WERI-Rb-1 (cell line): ENCODE data around the gene AP4M1.

Source experiments
- DNase-seq: peaks from one replicate; pipeline ENCODE4 v3.0.0-alpha.2; 2020
- H3K27ac ChIP-seq: fragments of 250-450 bp; sonication (Bioruptor Pico); 2 replicates; pipeline ENCODE4 v1.5.1; 2020; ENCODE audit warnings: mild to moderate bottlenecking, moderate library complexity
- H3K27me3 ChIP-seq: fragments of 250-450 bp; sonication (Bioruptor Pico); 2 replicates; pipeline ENCODE4 v1.5.1; 2021; ENCODE audit warnings: mild to moderate bottlenecking, low read depth, moderate library complexity; ENCODE audit not compliant: insufficient read depth, severe bottlenecking
- H3K36me3 ChIP-seq: fragments of 250-450 bp; sonication (Bioruptor Pico); 2 replicates; pipeline ENCODE4 v1.5.1; 2020; ENCODE audit warnings: mild to moderate bottlenecking, moderate library complexity
- H3K4me3 ChIP-seq: 2 replicates; pipeline ENCODE4 v1.5.1; 2011; ENCODE audit warnings: low read depth, mild to moderate bottlenecking, control low read depth, low read length
- H3K9me3 ChIP-seq: fragments of 250-450 bp; sonication (Bioruptor Pico); 2 replicates; pipeline ENCODE4 v1.5.1; 2021; ENCODE audit warnings: mild to moderate bottlenecking, moderate library complexity; ENCODE audit not compliant: severe bottlenecking
- TF ChIP-seq, protein P1 (sequence below): IDR thresholded peaks from 2 replicates; pipeline ENCODE4 v1.5.1; 2011; ENCODE audit warnings: low read depth, mild to moderate bottlenecking, control low read depth, inconsistent platforms, low read length

AP4M1 gene

DNA sequence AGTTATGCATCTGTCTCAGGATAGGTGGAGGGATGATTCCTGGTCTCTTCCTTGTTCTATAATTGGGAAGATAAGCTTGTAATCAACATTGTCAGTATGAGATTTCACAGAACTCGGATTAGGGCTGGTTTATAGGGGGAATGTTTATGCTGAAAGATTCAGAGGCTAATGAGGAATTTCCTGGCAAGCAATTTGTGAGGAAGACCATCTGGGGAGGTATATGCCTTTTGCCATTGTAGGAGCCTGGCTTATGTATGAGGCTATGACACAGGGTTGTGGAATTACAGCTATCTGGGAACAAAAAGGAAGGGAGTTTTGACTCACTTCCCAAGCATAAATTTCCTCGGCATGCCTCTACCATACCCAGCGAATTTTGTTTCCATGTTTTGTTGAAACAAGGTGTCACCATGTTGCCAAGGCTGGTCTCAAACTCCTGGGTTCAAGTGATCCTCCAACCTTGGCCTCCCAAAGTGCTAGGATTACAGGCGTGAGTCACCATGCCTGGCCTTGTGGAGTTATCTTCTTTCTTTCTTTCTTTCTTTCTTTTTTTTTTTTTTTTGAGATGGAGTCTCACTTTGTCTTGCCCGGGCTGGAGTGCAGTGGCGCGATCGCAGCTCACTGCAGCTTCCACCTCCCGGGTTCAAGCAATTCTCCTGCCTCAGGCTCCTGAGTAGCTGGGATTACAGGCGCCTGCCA, 14.2 kb upstream of the AP4M1 start:
- TF ChIP-seq, protein P1, sequence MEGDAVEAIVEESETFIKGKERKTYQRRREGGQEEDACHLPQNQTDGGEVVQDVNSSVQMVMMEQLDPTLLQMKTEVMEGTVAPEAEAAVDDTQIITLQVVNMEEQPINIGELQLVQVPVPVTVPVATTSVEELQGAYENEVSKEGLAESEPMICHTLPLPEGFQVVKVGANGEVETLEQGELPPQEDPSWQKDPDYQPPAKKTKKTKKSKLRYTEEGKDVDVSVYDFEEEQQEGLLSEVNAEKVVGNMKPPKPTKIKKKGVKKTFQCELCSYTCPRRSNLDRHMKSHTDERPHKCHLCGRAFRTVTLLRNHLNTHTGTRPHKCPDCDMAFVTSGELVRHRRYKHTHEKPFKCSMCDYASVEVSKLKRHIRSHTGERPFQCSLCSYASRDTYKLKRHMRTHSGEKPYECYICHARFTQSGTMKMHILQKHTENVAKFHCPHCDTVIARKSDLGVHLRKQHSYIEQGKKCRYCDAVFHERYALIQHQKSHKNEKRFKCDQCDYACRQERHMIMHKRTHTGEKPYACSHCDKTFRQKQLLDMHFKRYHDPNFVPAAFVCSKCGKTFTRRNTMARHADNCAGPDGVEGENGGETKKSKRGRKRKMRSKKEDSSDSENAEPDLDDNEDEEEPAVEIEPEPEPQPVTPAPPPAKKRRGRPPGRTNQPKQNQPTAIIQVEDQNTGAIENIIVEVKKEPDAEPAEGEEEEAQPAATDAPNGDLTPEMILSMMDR: no peak
- no peak for DNase-seq
- Histone ChIP-seq H3K4me3 (no peak overlapping the region), H3K27ac (no peak overlapping the region), H3K27me3 (no peaks in the 10 kb centered on the region), H3K9me3 (no peaks in the 10 kb centered on the region), H3K36me3 (peaks cover 32% of the 10 kb centered on the region)

GRCh38 chr7:100088095-100088620, 13.3 kb upstream of the AP4M1 start:
- TF ChIP-seq, protein P1: no peak
- H3K27me3 ChIP-seq: no peaks in the 10 kb centered on the region
- peak overlapping the region; percentile 95 for H3K27ac ChIP-seq
- H3K9me3 ChIP-seq: no peaks in the 10 kb centered on the region
- H3K36me3 ChIP-seq: peaks cover 41% of the 10 kb centered on the region
- DNase-seq: no peak
- peak overlapping the region; percentile 93 for H3K4me3 ChIP-seq

GRCh38 chr7:100088621-100089457, 12.6 kb upstream of the AP4M1 start, which contains the start of gene COPS6:
Gene COPS6 (plus strand): TSS chr7:100088969. CDS start chr7:100088991, 22 bp downstream.
- DNase-seq: peak; percentile 83
- no peaks in the 10 kb centered on the region for H3K27me3 ChIP-seq

DNA sequence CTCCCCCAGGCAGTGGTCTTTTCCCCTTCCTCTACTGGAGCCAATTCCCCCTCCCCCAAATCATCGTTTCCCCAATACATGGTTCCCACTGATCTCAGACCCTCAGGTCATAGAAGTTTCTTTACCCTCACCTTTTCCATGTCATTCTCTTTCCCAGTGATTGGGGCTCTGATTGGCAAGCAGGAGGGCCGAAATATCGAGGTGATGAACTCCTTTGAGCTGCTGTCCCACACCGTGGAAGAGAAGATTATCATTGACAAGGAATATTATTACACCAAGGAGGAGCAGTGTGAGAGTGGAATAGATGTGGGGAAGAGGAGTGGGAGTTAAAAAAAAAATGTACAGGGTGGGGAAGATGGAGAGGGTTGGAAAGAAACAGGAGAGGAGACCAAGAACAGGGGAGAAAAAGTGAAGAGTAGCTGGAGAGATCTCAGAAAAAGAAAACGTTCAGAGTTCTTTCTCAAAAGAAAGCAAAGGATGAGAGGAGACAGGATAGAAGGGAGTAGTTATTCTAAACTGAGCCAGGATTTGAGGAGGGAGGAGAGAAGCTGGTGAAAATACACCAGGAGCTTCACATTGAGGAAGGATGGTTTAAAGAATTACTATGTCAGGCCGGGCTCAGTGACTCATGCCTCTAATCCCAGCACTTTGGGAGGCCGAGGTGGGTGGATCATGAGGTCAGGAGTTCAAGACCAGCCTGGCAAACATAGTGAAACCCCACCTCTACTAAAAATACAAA, 11.8 kb upstream of the AP4M1 start:
- TF ChIP-seq, protein P1: no peak
- H3K27ac ChIP-seq: peak overlapping the region; percentile 95
- no peaks in the 10 kb centered on the region for H3K9me3 ChIP-seq
- no peaks in the 10 kb centered on the region for H3K27me3 ChIP-seq
- H3K36me3 ChIP-seq: peaks cover 56% of the 10 kb centered on the region
- H3K4me3 ChIP-seq: peak overlapping the region; percentile 93
- no peak for DNase-seq

More at GRCh38 chr7:100088621-100089457, 12.6 kb upstream of the AP4M1 start, which contains the start of gene COPS6:
- peak within 1 kb of the TSS; percentile 93 for H3K4me3 ChIP-seq
- TF ChIP-seq, protein P1: no peak
- H3K9me3 ChIP-seq: no peaks in the 10 kb centered on the region
- peaks cover 48% of the 10 kb centered on the region for H3K36me3 ChIP-seq
- H3K27ac ChIP-seq: peak within 1 kb of the TSS; percentile 95

GRCh38 chr7:100090527-100091410, 10.7 kb upstream of the AP4M1 start:
- peaks cover 68% of the 10 kb centered on the region for H3K36me3 ChIP-seq

More at GRCh38 chr7:100090527-100091410, 10.7 kb upstream of the AP4M1 start:
- Histone ChIP-seq H3K27me3 (no peaks in the 10 kb centered on the region), H3K4me3 (no peak overlapping the region), H3K9me3 (no peaks in the 10 kb centered on the region), H3K27ac (peak overlapping the region; percentile 95)
- no peak for DNase-seq
- TF ChIP-seq, protein P1: no peak
